CD4-positive, alpha-beta memory T cell (primary cell): ENCODE measurements around the gene MORC1. TPM values are rescaled to one million over a fixed set of nuclear protein-coding genes. Genes with fewer than 3 reads are reported as not detected.

Experiments
- CTCF ChIA-PET: fragments of 350-600 bp; sonication (Branson Sonifier 250); formaldehyde crosslinking; loops from one replicate; lab custom pipeline; 2021; ENCODE audit warnings: inconsistent platforms; ENCODE audit not compliant: partially characterized antibody; lab: Charles Lee
- POLR2A ChIA-PET: fragments of 350-600 bp; sonication (Branson Sonifier 250); formaldehyde crosslinking; loops from one replicate; lab custom pipeline; 2021; ENCODE audit not compliant: partially characterized antibody; lab: Charles Lee
- DNase-seq, 5 donors: peaks; one replicate each; pipeline versions ENCODE4 v3.0.0 to v3.0.0-alpha.2; 2020 to 2022; ENCODE audit warnings: mixed read lengths in 1 of 5
- H3K27ac ChIP-seq: one replicate; pipeline ENCODE4 v1.7.0; 2013; ENCODE audit warnings: low read depth, low read length
- H3K27me3 ChIP-seq: 2 replicates; pipeline ENCODE4 v1.7.0; 2013; ENCODE audit warnings: mild to moderate bottlenecking, low read length, moderate library complexity; ENCODE audit not compliant: insufficient read depth
- H3K36me3 ChIP-seq: 2 replicates; pipeline ENCODE4 v1.7.0; 2013; ENCODE audit warnings: mild to moderate bottlenecking, low read length, moderate library complexity; ENCODE audit not compliant: insufficient read depth
- H3K4me1 ChIP-seq: 2 replicates; pipeline ENCODE4 v1.7.0; 2013; ENCODE audit warnings: mild to moderate bottlenecking, low read length, moderate library complexity; ENCODE audit not compliant: insufficient read depth
- H3K4me3 ChIP-seq, 2 donors: one replicate each; pipeline ENCODE4 v1.7.0; 2013; ENCODE audit warnings: low read length in 2 of 2, mild to moderate bottlenecking in 1 of 2
- H3K9me3 ChIP-seq, 2 donors: one replicate each; pipeline ENCODE4 v1.7.0; 2013; ENCODE audit warnings: low read length in 2 of 2, control low read depth in 1 of 2; ENCODE audit not compliant: control insufficient read depth in 1 of 2
- H3K27ac Mint-ChIP-seq, 7 donors: one replicate each; pipeline ENCODE4 v1.8.0; 2020 to 2021; ENCODE audit warnings: mixed read lengths in 7 of 7, mild to moderate bottlenecking in 6 of 7, inconsistent platforms in 3 of 7, moderate library complexity in 3 of 7
- H3K27me3 Mint-ChIP-seq, 2 donors: one replicate each; pipeline ENCODE4 v1.8.0; 2020 to 2021; ENCODE audit warnings: mixed read lengths in 2 of 2
- H3K36me3 Mint-ChIP-seq, 2 donors: one replicate each; pipeline ENCODE4 v1.8.0; 2020 to 2021; ENCODE audit warnings: mixed read lengths in 2 of 2, inconsistent platforms in 1 of 2, mild to moderate bottlenecking in 1 of 2
- H3K4me1 Mint-ChIP-seq, 4 donors: one replicate each; pipeline ENCODE4 v1.8.0; 2020 to 2021; ENCODE audit warnings: mixed read lengths in 4 of 4, mild to moderate bottlenecking in 1 of 4
- H3K4me3 Mint-ChIP-seq, 8 donors: one replicate each; pipeline ENCODE4 v1.8.0; 2020 to 2021; ENCODE audit warnings: mixed read lengths in 8 of 8, mild to moderate bottlenecking in 7 of 8, moderate library complexity in 6 of 8, inconsistent platforms in 3 of 8
- H3K9me3 Mint-ChIP-seq, 8 donors: one replicate each; pipeline ENCODE4 v1.8.0; 2020 to 2021; ENCODE audit warnings: mixed read lengths in 8 of 8, mild to moderate bottlenecking in 5 of 8, inconsistent platforms in 3 of 8, moderate library complexity in 1 of 8
- intact Hi-C: fragments of 100-400 bp; cut with micrococcal nuclease; formaldehyde crosslinking; loops from one replicate; pipeline ENCODE4 v1.15.1; 2023
- polyA plus RNA-seq, 2 donors: library from polyadenylated mRNA; unstranded; fragments of 300-500 nt; fragmentation: Illumina TruSeq; gene quantifications; one replicate each; pipeline ENCODE4 v1.2.3, GENCODE V29; 2021
- total RNA-seq, 2 experiments: library from RNA; stranded (reverse); gene quantifications; one replicate each; pipeline ENCODE4 v1.2.3, GENCODE V29; 2021

The MORC1 gene
- total and polyA plus RNA-seq, 4 experiments from 2014 or later, result not detected

GRCh38 chr3:109112946-109113760 is 4.8 kb downstream of the MORC1 start:
- intact Hi-C loops, result no loop called here
- Mint-ChIP-seq H3K4me1 (no peaks in the 10 kb centered on the region), H3K36me3 (no peaks in the 10 kb centered on the region), H3K27me3 (peaks cover 4 to 6% of the 10 kb centered on the region in 2 donors), H3K9me3 (no peaks in the 10 kb centered on the region), H3K4me3 (no peak overlapping the region), H3K27ac (no peak overlapping the region)
- H3K36me3 ChIP-seq, result no peaks in the 10 kb centered on the region
- H3K9me3 ChIP-seq, result no peaks in the 10 kb centered on the region
- no peaks in the 10 kb centered on the region for H3K4me1 ChIP-seq
- no peak for DNase-seq
- no peaks in the 10 kb centered on the region for H3K27me3 ChIP-seq
- H3K27ac ChIP-seq, result no peak overlapping the region
- POLR2A ChIA-PET, result no interaction called here
- no peak overlapping the region for H3K4me3 ChIP-seq
- CTCF ChIA-PET, result no interaction called here

DNA sequence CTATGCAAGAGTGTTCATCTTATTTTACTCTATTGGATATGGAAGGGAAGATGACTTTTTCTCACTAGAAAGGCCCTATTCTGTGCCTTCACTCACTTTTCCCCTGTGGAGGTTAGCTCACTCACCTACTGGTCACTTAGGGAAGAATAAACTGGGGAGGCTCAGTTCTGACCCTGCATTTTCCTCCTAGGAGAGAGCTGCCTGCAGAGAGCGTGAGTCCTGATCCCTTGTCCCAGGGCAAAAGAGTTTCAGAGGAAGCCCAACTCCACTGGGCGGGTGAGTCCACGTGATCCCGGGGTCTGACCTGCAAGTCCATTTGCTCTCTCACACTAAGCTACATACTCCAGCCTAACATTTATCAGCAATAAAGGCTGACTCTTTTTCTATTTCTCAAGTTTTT is 8.4 kb downstream of the MORC1 start:
- H3K27me3 Mint-ChIP-seq, result peaks cover 6 to 15% of the 10 kb centered on the region in 2 donors
- no peak for DNase-seq
- H3K36me3 ChIP-seq, result no peaks in the 10 kb centered on the region
- peaks cover 0 to 2% (median 0%) of the 10 kb centered on the region in 8 donors for H3K9me3 Mint-ChIP-seq
- no peak overlapping the region for H3K27ac Mint-ChIP-seq
- no peaks in the 10 kb centered on the region for H3K27me3 ChIP-seq
- H3K4me3 ChIP-seq, result no peak overlapping the region
- H3K4me3 Mint-ChIP-seq, result no peak overlapping the region
- ChIA-PET POLR2A (no interaction called here), CTCF (no interaction called here)
- no peaks in the 10 kb centered on the region for H3K36me3 Mint-ChIP-seq
- H3K4me1 Mint-ChIP-seq, result no peaks in the 10 kb centered on the region
- intact Hi-C loops, result no loop called here
- H3K4me1 ChIP-seq, result no peaks in the 10 kb centered on the region
- H3K9me3 ChIP-seq, result no peaks in the 10 kb centered on the region
- H3K27ac ChIP-seq, result no peak overlapping the region

GRCh38 chr3:109098079-109098644 is 19.8 kb downstream of the MORC1 start:
- Mint-ChIP-seq H3K9me3 (no peaks in the 10 kb centered on the region), H3K4me1 (no peaks in the 10 kb centered on the region), H3K27me3 (peaks cover 2% of the 10 kb centered on the region in 2 donors), H3K4me3 (no peak overlapping the region), H3K36me3 (no peaks in the 10 kb centered on the region), H3K27ac (no peak overlapping the region)
- no peak for DNase-seq
- H3K27ac ChIP-seq, result no peak overlapping the region
- ChIA-PET CTCF (no interaction called here), POLR2A (no interaction called here)
- intact Hi-C loops, result no loop called here
- H3K36me3 ChIP-seq, result no peaks in the 10 kb centered on the region
- H3K4me1 ChIP-seq, result no peaks in the 10 kb centered on the region
- no peaks in the 10 kb centered on the region for H3K9me3 ChIP-seq
- no peak overlapping the region for H3K4me3 ChIP-seq
- H3K27me3 ChIP-seq, result no peaks in the 10 kb centered on the region

- H3K4me1 ChIP-seq, result no peaks in the 10 kb centered on the region
- H3K27me3 ChIP-seq, result no peaks in the 10 kb centered on the region
- no peaks in the 10 kb centered on the region for H3K9me3 ChIP-seq
- CTCF ChIA-PET, result interaction anchor here (0.9 to 1.0 kb wide), 2 partner anchors 12 to 61 kb away, joined by 3 to 4 read pairs; no protein-coding TSS in a partner anchor
- H3K36me3 ChIP-seq, result no peaks in the 10 kb centered on the region
- H3K9me3 Mint-ChIP-seq, result no peaks in the 10 kb centered on the region
- no peaks in the 10 kb centered on the region for H3K36me3 Mint-ChIP-seq
- no peak for DNase-seq
- H3K4me1 Mint-ChIP-seq, result no peaks in the 10 kb centered on the region
- H3K4me3 Mint-ChIP-seq, result no peak overlapping the region
- no peak overlapping the region for H3K27ac Mint-ChIP-seq
- H3K27ac ChIP-seq, result no peak overlapping the region
- H3K4me3 ChIP-seq, result no peak overlapping the region
- intact Hi-C loops, result no loop called here
- POLR2A ChIA-PET, result no interaction called here
- H3K27me3 Mint-ChIP-seq, result no peaks in the 10 kb centered on the region
These were observed 22.8 kb downstream of the MORC1 start for GRCh38 chr3:109095166-109095565.

- CTCF ChIA-PET, result interaction anchor here (0.9 kb wide), 1 partner anchor 11 kb away, joined by 3 read pairs; no protein-coding TSS in a partner anchor
- H3K4me1 ChIP-seq, result no peaks in the 10 kb centered on the region
- no peaks in the 10 kb centered on the region for H3K9me3 Mint-ChIP-seq
These were observed 24.4 kb downstream of the MORC1 start for GRCh38 chr3:109093561-109093960.

DNA sequence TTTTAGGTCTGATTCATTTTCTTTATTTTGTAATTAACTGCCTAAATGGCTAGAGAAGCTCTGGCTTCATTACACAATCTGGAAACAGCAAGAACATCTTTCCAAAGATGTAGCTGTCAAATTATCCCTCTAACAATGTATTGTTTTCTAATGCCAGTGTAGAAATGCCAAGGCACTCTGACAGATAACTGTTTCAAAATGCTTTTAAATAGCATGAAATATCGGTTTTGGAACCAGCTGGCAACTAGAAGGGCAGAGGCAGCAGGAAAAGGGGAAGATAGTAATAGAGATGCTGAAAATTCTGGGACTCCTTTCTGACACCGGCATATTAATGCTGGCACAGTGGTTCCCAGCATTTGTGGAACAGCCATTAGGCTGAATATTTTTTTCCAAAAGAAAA is 26.1 kb downstream of the MORC1 start:
- Mint-ChIP-seq H3K4me3 (no peak overlapping the region), H3K36me3 (no peaks in the 10 kb centered on the region), H3K27ac (no peak overlapping the region), H3K4me1 (no peaks in the 10 kb centered on the region), H3K9me3 (no peaks in the 10 kb centered on the region), H3K27me3 (peaks cover 2 to 14% of the 10 kb centered on the region in 2 donors)
- H3K4me1 ChIP-seq, result no peaks in the 10 kb centered on the region
- intact Hi-C loops, result no loop called here
- H3K4me3 ChIP-seq, result no peak overlapping the region
- H3K27ac ChIP-seq, result no peak overlapping the region
- H3K9me3 ChIP-seq, result no peaks in the 10 kb centered on the region
- no peaks in the 10 kb centered on the region for H3K36me3 ChIP-seq
- no peak for DNase-seq
- ChIA-PET CTCF (interaction anchor here (1.8 kb wide), 1 partner anchor 9 kb away, joined by 6 read pairs; no protein-coding TSS in a partner anchor), POLR2A (no interaction called here)
- H3K27me3 ChIP-seq, result no peaks in the 10 kb centered on the region

More at GRCh38 chr3:109093561-109093960, 24.4 kb downstream of the MORC1 start:
- no peaks in the 10 kb centered on the region for H3K4me1 Mint-ChIP-seq
- no peaks in the 10 kb centered on the region for H3K36me3 Mint-ChIP-seq
- H3K27me3 Mint-ChIP-seq, result peaks cover 2 to 3% of the 10 kb centered on the region in 2 donors
- H3K9me3 ChIP-seq, result no peaks in the 10 kb centered on the region
- H3K27me3 ChIP-seq, result no peaks in the 10 kb centered on the region
- DNase-seq, result no peak
- no peak overlapping the region for H3K4me3 Mint-ChIP-seq
- no peaks in the 10 kb centered on the region for H3K36me3 ChIP-seq
- H3K27ac ChIP-seq, result no peak overlapping the region
- no peak overlapping the region for H3K4me3 ChIP-seq
- no peak overlapping the region for H3K27ac Mint-ChIP-seq
- intact Hi-C loops, result no loop called here
- POLR2A ChIA-PET, result no interaction called here

DNA sequence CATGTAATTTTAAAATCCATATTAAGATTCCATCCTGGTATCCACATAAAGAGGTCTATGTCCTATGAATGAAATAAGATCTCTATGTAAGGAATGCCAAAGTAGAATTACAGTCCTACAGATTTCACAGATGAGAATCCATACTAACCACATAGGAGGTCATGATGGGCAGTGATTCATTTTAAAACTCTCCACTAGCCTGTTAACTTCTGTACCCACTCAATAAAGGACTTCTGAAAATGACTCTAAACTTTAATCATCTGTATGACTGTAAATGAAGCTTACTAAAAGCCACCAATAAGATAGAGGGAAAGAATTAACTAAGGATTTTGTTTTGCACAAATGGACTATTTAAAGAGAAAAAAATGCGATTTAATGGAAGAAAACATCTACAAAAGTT is 28.7 kb downstream of the MORC1 start:
- Histone ChIP-seq H3K36me3 (no peaks in the 10 kb centered on the region), H3K27me3 (no peaks in the 10 kb centered on the region), H3K27ac (no peak overlapping the region), H3K4me1 (no peaks in the 10 kb centered on the region), H3K4me3 (no peak overlapping the region), H3K9me3 (no peaks in the 10 kb centered on the region)
- H3K4me1 Mint-ChIP-seq, result no peaks in the 10 kb centered on the region
- DNase-seq, result no peak
- H3K27me3 Mint-ChIP-seq, result peaks cover 10 to 17% of the 10 kb centered on the region in 2 donors
- no peak overlapping the region for H3K4me3 Mint-ChIP-seq
- intact Hi-C loops, result loop anchor here (10.0 kb wide), 1 partner anchor 534 kb away; no protein-coding TSS in a partner anchor
- ChIA-PET CTCF (interaction anchor here (1.9 kb wide), 1 partner anchor 65 kb away, joined by 4 read pairs; no protein-coding TSS in a partner anchor), POLR2A (no interaction called here)
- no peak overlapping the region for H3K27ac Mint-ChIP-seq
- no peaks in the 10 kb centered on the region for H3K36me3 Mint-ChIP-seq
- no peaks in the 10 kb centered on the region for H3K9me3 Mint-ChIP-seq
